Endothelial cell of umbilical vein (primary cell): ENCODE results near the gene ORC1. TPM values are rescaled to one million over a fixed set of nuclear protein-coding genes. Genes with fewer than 3 reads are reported as not detected.

Experiments
- BruUV-seq: library from RNA; stranded (reverse); fragments of 400-500 nt; replicated peaks from 2 replicates; lab custom pipeline; 2021; lab: Mats Ljungman, UMichigan
- CTCF ChIA-PET: fragments of 300-600, 350-600 bp; sonication (Branson Sonifier 250); formaldehyde crosslinking; loops from one replicate; lab custom pipeline; 2021; ENCODE audit warnings: antibody characterized with exemption, inconsistent platforms; lab: Charles Lee
- POLR2A ChIA-PET: fragments of 300-600, 350-600 bp; sonication (Branson Sonifier 250); formaldehyde crosslinking; loops from one replicate; lab custom pipeline; 2021; ENCODE audit warnings: antibody characterized with exemption, inconsistent platforms; lab: Charles Lee
- DNase-seq: peaks from one replicate; pipeline ENCODE4 v3.0.0-alpha.2; 2011; ENCODE audit warnings: low read depth, low spot score
- FAIRE-seq: peaks from 2 replicates; lab custom pipeline; 2011; peaks lifted over from hg19 to GRCh38; lab: Jason Lieb, UNC
- H2AFZ ChIP-seq: 2 replicates; pipeline ENCODE4 v1.6.0; 2012; ENCODE audit warnings: low read depth, low read length, control low read depth, inconsistent platforms
- H3K27ac ChIP-seq: 2 replicates; pipeline ENCODE4 v1.5.1; 2011; ENCODE audit warnings: low read depth, mild to moderate bottlenecking, control low read depth, low read length, moderate library complexity; ENCODE audit not compliant: insufficient read depth
- H3K27me3 ChIP-seq, 2 experiments: 2 replicates each; pipeline versions ENCODE4 v1.6.0 to v1.6.1; 2011; ENCODE audit warnings: low read length in 2 of 2, mixed read lengths in 1 of 2; ENCODE audit not compliant: control insufficient read depth in 2 of 2, insufficient read depth in 2 of 2
- H3K36me3 ChIP-seq, 2 experiments: 2 replicates in 1 of 2; 3 replicates in 1 of 2; pipeline ENCODE4 v1.5.1; 2011; ENCODE audit warnings: low read length in 2 of 2, mild to moderate bottlenecking in 1 of 2, moderate library complexity in 1 of 2; ENCODE audit not compliant: control insufficient read depth in 2 of 2, insufficient read depth in 2 of 2; ENCODE audit errors: extremely low read depth in 1 of 2
- H3K4me1 ChIP-seq: 3 replicates; pipeline ENCODE4 v1.5.1; 2011; ENCODE audit warnings: mild to moderate bottlenecking, low read length; ENCODE audit not compliant: control insufficient read depth, insufficient read depth; ENCODE audit errors: extremely low read depth
- H3K4me2 ChIP-seq: 2 replicates; pipeline ENCODE4 v1.6.1; 2011; ENCODE audit warnings: low read length, control low read depth, mixed read lengths; ENCODE audit not compliant: insufficient read depth
- H3K4me3 ChIP-seq, 3 experiments: fragments of 200-600 bp in 1 of 3; sonication (generic), shearing (Covaris generic) in 1 of 3; replicated peaks in 1 of 3; 2 replicates each; pipeline ENCODE4 v1.5.1; 2011 to 2016; ENCODE audit warnings: control low read depth in 3 of 3, low read length in 3 of 3, mild to moderate bottlenecking in 2 of 3, inconsistent platforms in 1 of 3, low read depth in 1 of 3, moderate library complexity in 1 of 3; ENCODE audit not compliant: insufficient read depth in 1 of 3
- H3K79me2 ChIP-seq: 2 replicates; pipeline ENCODE4 v1.6.0; 2012; ENCODE audit warnings: low read length, inconsistent platforms; ENCODE audit not compliant: control insufficient read depth, insufficient read depth
- H3K9ac ChIP-seq: replicated peaks from 2 replicates; pipeline ENCODE3; 2011; ENCODE audit warnings: low read length, control low read depth; ENCODE audit not compliant: insufficient read depth; ENCODE audit errors: extremely low read depth
- H3K9me1 ChIP-seq: replicated peaks from 3 replicates; pipeline ENCODE4 v1.6.0; 2011; ENCODE audit warnings: mild to moderate bottlenecking, low read length; ENCODE audit not compliant: control insufficient read depth, insufficient read depth; ENCODE audit errors: extremely low read depth
- H3K9me3 ChIP-seq: replicated peaks from 2 replicates; pipeline ENCODE4 v1.5.1; 2012; ENCODE audit warnings: low read length, inconsistent platforms; ENCODE audit not compliant: control insufficient read depth, insufficient read depth
- H4K20me1 ChIP-seq: replicated peaks from 2 replicates; pipeline ENCODE3; 2011; ENCODE audit warnings: mild to moderate bottlenecking, low read length; ENCODE audit not compliant: control insufficient read depth, insufficient read depth; ENCODE audit errors: extremely low read depth
- CTCF ChIP-seq, 2 donors: IDR thresholded peaks; 1 replicate in 1 of 2; 2 replicates in 1 of 2; pipeline ENCODE4 v1.5.1; 2011; ENCODE audit warnings: low read length in 2 of 2, mild to moderate bottlenecking in 2 of 2, moderate library complexity in 2 of 2, control low read depth in 1 of 2, inconsistent platforms in 1 of 2, low read depth in 1 of 2; ENCODE audit not compliant: insufficient read depth in 1 of 2; ENCODE audit errors: extremely low read depth in 1 of 2
- EZH2 ChIP-seq: IDR thresholded peaks from 2 replicates; pipeline ENCODE4 v1.6.1; 2012; ENCODE audit warnings: borderline replicate concordance, low read depth, mild to moderate bottlenecking, moderate library complexity, low read length, inconsistent platforms; ENCODE audit not compliant: severe bottlenecking
- FOS ChIP-seq: IDR thresholded peaks from 2 replicates; pipeline ENCODE4 v1.6.1; 2011; ENCODE audit warnings: mild to moderate bottlenecking, low read length, moderate library complexity, borderline replicate concordance; ENCODE audit not compliant: insufficient read depth
- GATA2 ChIP-seq: IDR thresholded peaks from 2 replicates; pipeline ENCODE4 v1.7.0; 2011; ENCODE audit warnings: low read depth, mild to moderate bottlenecking, moderate library complexity, mixed read lengths, low read length; ENCODE audit not compliant: insufficient read length, insufficient read depth
- JUN ChIP-seq: IDR thresholded peaks from 2 replicates; pipeline ENCODE4 v1.6.1; 2011; ENCODE audit warnings: borderline replicate concordance, low read depth; ENCODE audit not compliant: insufficient read length, insufficient read depth
- MAX ChIP-seq: IDR thresholded peaks from 2 replicates; pipeline ENCODE4 v1.6.1; 2011; ENCODE audit not compliant: insufficient read depth, insufficient read length
- MYC ChIP-seq: IDR thresholded peaks from one replicate; pipeline ENCODE4 v1.6.1; 2011; ENCODE audit warnings: mild to moderate bottlenecking, low read depth, low read length
- POLR2A ChIP-seq: IDR thresholded peaks from 2 replicates; pipeline ENCODE4 v1.6.1; 2012; ENCODE audit warnings: low read depth, mild to moderate bottlenecking, control low read depth, low read length
- POLR2AphosphoS5 ChIP-seq: IDR thresholded peaks from 2 replicates; pipeline ENCODE4 v1.6.1; 2012; ENCODE audit warnings: low read depth, mild to moderate bottlenecking, control low read depth, low read length, moderate library complexity; ENCODE audit not compliant: insufficient read depth
- dilution Hi-C: fragments of 300-500 bp; cut with MboI; formaldehyde crosslinking; loops from one replicate; pipeline ENCODE4 v1.15.0; 2019; ENCODE audit warnings: low sequenced_read_pairs; ENCODE audit not compliant: extremely low pct_ligation_motif_present
- intact Hi-C: fragments of 100-400 bp; cut with micrococcal nuclease; formaldehyde crosslinking; loops from one replicate; pipeline ENCODE4 v1.10.0; 2022
- polyA plus RNA-seq, 4 experiments: library from polyadenylated mRNA; depleted of rRNA in 3 of 4; stranded (reverse) in 3 of 4; unstranded in 1 of 4; fragments of >200 nt; gene quantifications; 2 replicates each; pipeline versions ENCODE4 v1.2.1 to v1.2.3, GENCODE V29; 2011 to 2012; ENCODE audit warnings: missing spikeins in 1 of 4
- total RNA-seq: library from RNA; stranded (reverse); gene quantifications from 2 replicates; pipeline ENCODE4 v1.2.3, GENCODE V29; 2021

The ORC1 gene
- total and polyA plus RNA-seq, 2 donors (not counting 3 experiments of a cell fraction or from before 2014, with no cell fraction given) = 6.5 to 12.0 TPM

- dilution Hi-C loops = no loop called here
- DNase-seq = no peak
- H3K4me3 ChIP-seq = no peak overlapping the region
- no peaks in the 10 kb centered on the region for H3K4me1 ChIP-seq
- ChIA-PET CTCF (no interaction called here), POLR2A (no interaction called here)
- H2AFZ ChIP-seq = no peak overlapping the region
- H3K79me2 ChIP-seq = no peaks in the 10 kb centered on the region
- no peaks in the 10 kb centered on the region for H3K9me1 ChIP-seq
- no peak for FAIRE-seq
- no TSS peak for BruUV-seq
- H3K27me3 ChIP-seq = no peaks in the 10 kb centered on the region
- H3K9me3 ChIP-seq = no peaks in the 10 kb centered on the region
- TF ChIP-seq FOS = no peak
- H3K4me2 ChIP-seq = no peak overlapping the region
- no peaks in the 10 kb centered on the region for H4K20me1 ChIP-seq
- H3K27ac ChIP-seq = no peak overlapping the region
- H3K36me3 ChIP-seq = peaks cover 5 to 8% of the 10 kb centered on the region in 2 experiments
- H3K9ac ChIP-seq = no peak overlapping the region
- intact Hi-C loops = no loop called here
Measured at GRCh38 chr1:52435211-52435610, 31.0 kb upstream of the ORC1 start.

- intact Hi-C loops = no loop called here
- no peaks in the 10 kb centered on the region for H3K4me1 ChIP-seq
- H4K20me1 ChIP-seq = no peaks in the 10 kb centered on the region
- no peaks in the 10 kb centered on the region for H3K9me1 ChIP-seq
- DNase-seq (no peak), FAIRE-seq (no peak)
- no peaks in the 10 kb centered on the region for H3K27me3 ChIP-seq
- no peak overlapping the region for H3K27ac ChIP-seq
- no peaks in the 10 kb centered on the region for H3K9me3 ChIP-seq
- CTCF ChIA-PET = interaction anchor here (1.0 kb wide), 1 partner anchor 27 kb away, joined by 3 read pairs; no protein-coding TSS in a partner anchor
- H2AFZ ChIP-seq = no peak overlapping the region
- POLR2A ChIA-PET = no interaction called here
- no peak overlapping the region for H3K9ac ChIP-seq
- peaks cover 5 to 8% of the 10 kb centered on the region in 2 experiments for H3K36me3 ChIP-seq
- dilution Hi-C loops = no loop called here
- H3K79me2 ChIP-seq = no peaks in the 10 kb centered on the region
- BruUV-seq = no TSS peak
- H3K4me3 ChIP-seq = no peak overlapping the region
- no peak overlapping the region for H3K4me2 ChIP-seq
- no peak for TF ChIP-seq POLR2A
- no peak for TF ChIP-seq FOS
- TF ChIP-seq GATA2 = no peak
- TF ChIP-seq MAX = no peak
- TF ChIP-seq JUN = no peak
- no peak for TF ChIP-seq CTCF (IDR thresholded peaks at IDR 0.05; ENCODE audit: extremely low read depth in 1 of 2, insufficient read depth in 1 of 2, low read depth in 1 of 2, low read length in 2 of 2)
- TF ChIP-seq MYC = no peak
- no peak for TF ChIP-seq POLR2AphosphoS5
- no peak for TF ChIP-seq EZH2
Measured at GRCh38 chr1:52432807-52433206, 28.6 kb upstream of the ORC1 start.
